HepG2 (cell line): ENCODE measurements around the gene SPG7. TPM values are rescaled to one million over a fixed set of nuclear protein-coding genes. Genes with fewer than 3 reads are reported as not detected.

ENCODE experiments used
- AGO1 ChIP-seq: fragments of 200-400 bp; formaldehyde crosslinking; IDR thresholded peaks from 2 replicates; pipeline ENCODE4 v1.6.1; 2017; ENCODE audit warnings: mild to moderate bottlenecking, low read depth, low read length, moderate library complexity; ENCODE audit not compliant: poor library complexity, severe bottlenecking
- AHDC1 ChIP-seq: sonication (generic); formaldehyde crosslinking; IDR thresholded peaks from 2 replicates; pipeline ENCODE4 v1.5.1; 2020; ENCODE audit warnings: mild to moderate bottlenecking, missing genetic modification reagents, borderline replicate concordance
- BCL3 ChIP-seq: sonication (generic); formaldehyde crosslinking; IDR thresholded peaks from 2 replicates; pipeline ENCODE4 v1.5.1; 2020; ENCODE audit warnings: mild to moderate bottlenecking, missing genetic modification reagents, moderate library complexity
- CCAR2 ChIP-seq: fragments of 200-400 bp; formaldehyde crosslinking; optimal IDR thresholded peaks from 2 replicates; pipeline ENCODE3; 2018; ENCODE audit warnings: low read depth, mild to moderate bottlenecking, low read length, moderate library complexity
- GATA4 ChIP-seq: sonication (generic); IDR thresholded peaks from 2 replicates; pipeline ENCODE4 v1.6.1; 2016; ENCODE audit warnings: antibody characterized with exemption, low read depth, borderline replicate concordance
- HMGXB4 ChIP-seq, 2 experiments: sonication (generic) in 1 of 2; formaldehyde crosslinking in 1 of 2; IDR thresholded peaks; 2 replicates each; pipeline versions ENCODE4 v1.4.0 to v1.6.1; 2018 to 2020; ENCODE audit warnings: missing genetic modification reagents in 2 of 2, borderline replicate concordance in 1 of 2, low read depth in 1 of 2, mild to moderate bottlenecking in 1 of 2, missing biosample characterization in 1 of 2
- HNRNPLL ChIP-seq: fragments of 200-400 bp; formaldehyde crosslinking; IDR thresholded peaks from 2 replicates; pipeline ENCODE4 v1.6.1; 2017; ENCODE audit warnings: mild to moderate bottlenecking, low read depth, low read length; ENCODE audit not compliant: poor library complexity, severe bottlenecking
- KDM5B ChIP-seq: sonication (generic); formaldehyde crosslinking; IDR thresholded peaks from 2 replicates; pipeline ENCODE4 v1.4.0; 2020; ENCODE audit warnings: missing genetic modification reagents, mild to moderate bottlenecking, borderline replicate concordance
- KDM6A ChIP-seq: IDR thresholded peaks from 2 replicates; pipeline ENCODE4 v1.6.1; 2016; ENCODE audit warnings: low read depth
- MEIS2 ChIP-seq: sonication (generic); formaldehyde crosslinking; IDR thresholded peaks from 2 replicates; pipeline ENCODE4 v1.9.0; 2021; ENCODE audit warnings: mild to moderate bottlenecking, missing genetic modification reagents
- MZF1 ChIP-seq: sonication (generic); formaldehyde crosslinking; IDR thresholded peaks from 2 replicates; pipeline ENCODE4 v1.8.1; 2023; ENCODE audit warnings: mild to moderate bottlenecking, missing genetic modification reagents, borderline replicate concordance
- PHF21A ChIP-seq: sonication (generic); formaldehyde crosslinking; IDR thresholded peaks from 2 replicates; pipeline ENCODE4 v1.5.0; 2020; ENCODE audit warnings: mild to moderate bottlenecking, missing genetic modification reagents
- SMAD9 ChIP-seq: sonication (generic); formaldehyde crosslinking; IDR thresholded peaks from 2 replicates; pipeline ENCODE4 v1.5.1; 2020; ENCODE audit warnings: mild to moderate bottlenecking, missing genetic modification reagents
- SP4 ChIP-seq: sonication (generic); formaldehyde crosslinking; IDR thresholded peaks from 2 replicates; pipeline ENCODE4 v1.8.1; 2023; ENCODE audit warnings: mild to moderate bottlenecking, missing genetic modification reagents
- SRF ChIP-seq: IDR thresholded peaks from 2 replicates; pipeline ENCODE4 v1.6.1; 2011; ENCODE audit warnings: mild to moderate bottlenecking, low read depth, low read length, moderate library complexity
- THYN1 ChIP-seq: sonication (generic); formaldehyde crosslinking; IDR thresholded peaks from 2 replicates; pipeline ENCODE4 v1.8.1; 2023; ENCODE audit warnings: low read depth, mild to moderate bottlenecking, moderate library complexity, missing genetic modification reagents, borderline replicate concordance
- WIZ ChIP-seq: sonication (generic); formaldehyde crosslinking; IDR thresholded peaks from 2 replicates; pipeline ENCODE4 v1.5.1; 2020; ENCODE audit warnings: mild to moderate bottlenecking, missing genetic modification reagents
- ZNF382 ChIP-seq: sonication (generic); formaldehyde crosslinking; IDR thresholded peaks from 2 replicates; pipeline ENCODE4 v1.5.0; 2020; ENCODE audit warnings: missing genetic modification reagents, mild to moderate bottlenecking, borderline replicate concordance
- ZNF552 ChIP-seq: sonication (generic); formaldehyde crosslinking; IDR thresholded peaks from 2 replicates; pipeline ENCODE4 v1.9.0; 2022; ENCODE audit warnings: missing genetic modification reagents, mild to moderate bottlenecking, borderline replicate concordance
- ZNF768 ChIP-seq: sonication (generic); formaldehyde crosslinking; IDR thresholded peaks from 2 replicates; pipeline ENCODE4 v1.4.0; 2020; ENCODE audit warnings: missing genetic modification reagents
- ZNF839 ChIP-seq: sonication (generic); formaldehyde crosslinking; IDR thresholded peaks from 2 replicates; pipeline ENCODE4 v1.4.0; 2020; ENCODE audit warnings: missing genetic modification reagents, mild to moderate bottlenecking, borderline replicate concordance
- polyA plus RNA-seq, 8 experiments: library from polyadenylated mRNA; depleted of rRNA in 3 of 8; stranded (reverse) in 7 of 8; unstranded in 1 of 8; fragments of >200 nt; fragmentation: Illumina TruSeq in 4 of 8; extraction: Trizol in 4 of 8; gene quantifications; 2 replicates each; pipeline versions ENCODE4 v1.2.1 to v1.2.3, GENCODE V29; 2011 to 2016; ENCODE audit warnings: low read depth in 4 of 8, missing spikeins in 1 of 8, mixed read lengths in 1 of 8; ENCODE audit not compliant: insufficient read depth in 1 of 8
- total RNA-seq, 5 experiments: library from RNA; depleted of rRNA; stranded (reverse); fragments of >200 nt; fragmentation: Illumina TruSeq; extraction: Trizol; gene quantifications; 2 replicates each; pipeline ENCODE4 v1.2.3, GENCODE V29; 2016; ENCODE audit warnings: low read depth in 1 of 5

The SPG7 gene
- total and polyA plus RNA-seq, 2 of the 13 experiments (the other 11 are each of a cell fraction or from before 2014, with no cell fraction given), result 66.0 to 136 TPM

- TF ChIP-seq SMAD9 (CRISPR knock-in tag) (no peak), HMGXB4 (CRISPR knock-in tag; IDR thresholded peaks at IDR 0.05; ENCODE audit: borderline replicate concordance in 1 of 2, low read depth in 1 of 2) (no peak), ZNF768 (CRISPR knock-in tag) (peak; percentile 56; the same call in 1 of the 2 replicates), KDM5B (no peak), PHF21A (no peak), ZNF552 (CRISPR knock-in tag) (no peak), AHDC1 (no peak), THYN1 (CRISPR knock-in tag) (no peak), WIZ (CRISPR knock-in tag) (no peak), HNRNPLL (no peak), ZNF382 (no peak), MZF1 (CRISPR knock-in tag) (no peak), MEIS2 (no peak), KDM6A (CRISPR knock-in tag) (no peak), BCL3 (CRISPR knock-in tag) (no peak), CCAR2 (no peak), ZNF839 (CRISPR knock-in tag) (no peak), SRF (no peak), AGO1 (no peak), SP4 (CRISPR knock-in tag) (no peak), GATA4 (no peak)
These were observed 5.9 kb upstream of the SPG7 start (continued) for GRCh38 chr16:89502081-89502843.
